ENCODE data around the gene IP6K2.
A peak's percentile ranks its signal among the peaks of the same experiment; 100 is the strongest.

IP6K2 gene

DNA sequence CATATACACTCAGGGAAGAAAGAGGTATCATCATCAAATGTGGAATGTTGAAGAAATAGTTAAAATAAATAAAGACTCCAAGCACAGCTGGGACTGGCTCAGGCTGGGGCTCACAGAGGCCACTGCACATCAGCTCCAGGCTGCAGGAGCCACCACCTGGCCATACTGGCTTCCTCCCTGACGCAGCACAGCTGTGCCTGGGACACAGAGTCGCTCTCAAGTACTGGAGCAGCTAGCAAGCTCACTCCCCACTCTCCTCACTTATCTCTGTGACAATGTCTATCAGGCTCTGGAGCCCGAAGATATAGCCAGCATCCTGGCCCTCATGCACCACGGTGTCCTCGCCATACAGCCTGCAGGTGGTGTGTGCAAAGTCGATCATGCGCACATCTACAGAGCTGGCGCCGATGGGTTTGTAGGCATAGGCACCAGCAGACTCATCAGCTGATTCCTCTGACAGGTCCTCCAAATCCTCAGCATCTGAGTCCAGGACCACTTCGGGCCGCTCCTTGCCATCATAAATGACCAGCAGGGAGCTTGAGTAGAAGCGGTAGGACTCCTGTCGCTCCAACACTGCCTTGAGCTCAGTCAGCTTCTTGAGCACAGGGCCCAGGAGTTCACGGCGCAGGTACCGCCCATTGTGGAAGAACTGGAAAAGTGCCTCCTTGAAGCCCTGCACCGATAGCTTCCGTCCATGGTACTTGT is 28.8 kb downstream of the IP6K2 start:
- DNase-seq = no peak

- no peak for DNase-seq
Observed at GRCh38 chr3:48687220-48687678, 29.8 kb downstream of the IP6K2 start.

- DNase-seq = no peak
Observed at GRCh38 chr3:48686538-48687219, 30.3 kb downstream of the IP6K2 start.

DNA sequence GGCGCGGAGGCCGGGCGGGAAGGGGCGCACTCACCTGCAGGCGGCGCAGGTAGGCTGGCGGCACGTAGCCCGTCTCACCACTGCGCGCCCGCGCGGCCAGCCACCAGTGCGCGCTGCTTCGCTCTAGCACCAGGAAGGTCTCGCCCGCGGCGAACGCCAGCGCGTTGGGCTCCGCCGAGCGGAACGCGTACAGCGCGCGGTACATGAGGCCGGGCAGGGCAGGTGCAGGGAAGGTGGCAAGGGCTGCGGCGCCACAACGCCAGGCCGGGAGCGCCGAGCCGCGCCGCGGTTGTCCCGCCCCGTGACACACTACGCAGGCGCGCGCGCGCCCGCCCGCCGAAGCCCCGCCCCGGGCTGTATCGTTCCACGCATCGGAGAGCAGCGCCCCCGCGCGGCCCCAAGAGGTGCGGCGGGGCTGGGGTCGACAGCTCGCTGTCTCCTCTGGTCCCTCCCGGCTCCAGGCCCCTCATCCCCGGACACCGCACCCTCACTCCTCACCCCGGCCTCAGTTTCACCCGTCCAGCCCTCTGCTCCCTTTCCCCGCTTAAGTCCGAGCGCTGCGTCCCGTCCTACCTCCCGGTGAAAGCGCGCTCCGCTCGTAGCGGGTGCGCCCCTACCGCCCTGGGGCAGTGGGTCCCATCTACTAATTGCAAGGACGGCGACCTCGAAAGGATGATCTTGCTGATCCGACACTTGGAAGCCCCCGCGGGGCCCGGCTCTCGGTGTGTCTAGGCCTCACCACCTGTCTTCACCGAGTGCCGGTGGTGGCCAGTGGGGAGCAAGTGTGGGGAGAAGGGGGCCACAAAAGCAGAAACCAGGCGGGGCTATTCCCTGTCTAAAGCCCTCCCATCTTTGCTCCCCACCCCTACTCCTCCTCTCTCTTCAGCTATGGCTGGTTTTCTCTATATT is 31.2 kb downstream of the IP6K2 start, which contains the start of gene NCKIPSD:
TSS of gene NCKIPSD (minus strand) at position 313 of the 909 bp plus-strand sequence. CDS start at position 205, 108 bp downstream.
- DNase-seq = peak; percentile 90

DNA sequence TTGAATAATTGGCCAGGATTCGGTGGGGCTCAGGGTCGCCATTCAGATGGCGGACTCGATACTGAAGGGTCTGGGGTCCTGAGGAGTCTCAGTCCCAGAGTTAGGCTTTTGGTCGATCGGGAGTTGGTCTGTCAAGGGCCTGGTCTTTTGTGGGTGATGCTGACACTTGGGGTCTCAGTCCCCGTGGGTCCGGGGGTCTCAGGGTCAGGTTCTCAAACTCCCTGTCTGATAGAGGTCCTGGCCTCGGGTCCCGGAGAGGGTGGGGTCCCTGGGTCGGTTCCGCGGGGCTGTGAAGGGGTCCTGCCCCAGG is 31.8 kb downstream of the IP6K2 start:
- no peak for DNase-seq

- no peak for DNase-seq
Observed at GRCh38 chr3:48684480-48685143, 32.4 kb downstream of the IP6K2 start.

DNA sequence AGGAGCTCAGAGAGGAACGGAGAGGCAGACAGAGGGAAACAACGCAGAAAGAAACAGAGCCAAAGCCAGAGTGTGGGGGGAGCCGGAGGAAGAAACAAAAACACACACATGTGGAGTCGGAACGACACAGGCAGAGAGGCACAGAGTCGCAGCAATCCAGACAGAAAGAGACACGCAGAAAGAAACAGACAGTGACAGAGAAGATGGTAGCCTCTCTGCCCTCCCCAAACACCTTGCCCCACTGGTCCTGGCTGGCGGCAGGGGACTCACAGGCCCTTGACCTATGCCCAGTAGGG is 33.0 kb downstream of the IP6K2 start:
- DNase-seq = no peak

GRCh38 chr3:48682786-48683185 is 34.2 kb downstream of the IP6K2 start:
- DNase-seq = no peak

DNA sequence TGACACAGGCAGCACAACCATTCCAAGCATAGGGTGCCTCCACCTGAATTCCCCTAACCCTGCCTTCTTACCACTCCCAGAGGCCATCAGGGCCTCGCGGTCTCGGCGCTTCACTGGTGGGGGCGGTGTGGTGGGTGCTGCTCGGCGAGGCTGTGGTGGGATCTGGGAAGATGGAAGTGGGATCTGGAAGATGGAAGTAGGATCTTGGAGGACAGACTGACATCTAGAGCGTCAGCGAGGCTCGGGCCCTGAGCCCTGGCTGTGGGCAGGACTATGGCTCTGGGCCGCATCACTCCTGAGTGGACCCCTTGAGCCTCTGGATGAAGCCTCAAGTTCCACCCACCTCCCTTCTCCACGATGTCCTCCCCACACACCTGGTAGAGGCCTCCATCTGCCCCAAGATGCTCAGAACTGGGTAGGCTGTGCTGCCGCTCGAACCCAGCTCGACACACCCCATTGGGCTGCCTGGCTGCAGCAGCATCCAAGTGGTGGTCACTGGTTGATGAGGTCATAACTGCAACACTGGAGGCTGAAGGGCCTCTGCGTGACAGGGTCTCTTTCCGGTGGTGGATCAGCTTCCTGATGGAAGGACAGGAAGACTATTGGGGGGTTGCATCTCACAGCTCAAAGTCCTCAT is 34.9 kb downstream of the IP6K2 start:
- DNase-seq = no peak

DNA sequence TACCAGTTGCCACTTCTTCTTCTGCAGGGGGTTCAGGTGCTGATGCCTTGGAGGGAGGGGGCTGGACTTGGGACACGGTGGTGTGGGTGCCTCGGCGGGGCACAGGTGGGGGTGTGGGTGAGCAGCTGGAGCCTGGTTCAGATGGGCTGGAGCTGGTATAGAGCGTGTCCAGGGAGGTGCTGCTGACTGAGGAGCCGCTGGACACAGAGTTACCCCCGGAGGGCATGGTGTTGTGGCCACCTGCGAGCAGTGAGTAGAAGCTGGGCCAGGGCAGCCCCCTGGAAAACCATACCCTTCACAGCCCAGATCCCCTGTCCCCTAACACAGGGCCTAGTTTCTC is 35.5 kb downstream of the IP6K2 start:
- DNase-seq = no peak

GRCh38 chr3:48680811-48681540 is 36.0 kb downstream of the IP6K2 start:
- no peak for DNase-seq

DNA sequence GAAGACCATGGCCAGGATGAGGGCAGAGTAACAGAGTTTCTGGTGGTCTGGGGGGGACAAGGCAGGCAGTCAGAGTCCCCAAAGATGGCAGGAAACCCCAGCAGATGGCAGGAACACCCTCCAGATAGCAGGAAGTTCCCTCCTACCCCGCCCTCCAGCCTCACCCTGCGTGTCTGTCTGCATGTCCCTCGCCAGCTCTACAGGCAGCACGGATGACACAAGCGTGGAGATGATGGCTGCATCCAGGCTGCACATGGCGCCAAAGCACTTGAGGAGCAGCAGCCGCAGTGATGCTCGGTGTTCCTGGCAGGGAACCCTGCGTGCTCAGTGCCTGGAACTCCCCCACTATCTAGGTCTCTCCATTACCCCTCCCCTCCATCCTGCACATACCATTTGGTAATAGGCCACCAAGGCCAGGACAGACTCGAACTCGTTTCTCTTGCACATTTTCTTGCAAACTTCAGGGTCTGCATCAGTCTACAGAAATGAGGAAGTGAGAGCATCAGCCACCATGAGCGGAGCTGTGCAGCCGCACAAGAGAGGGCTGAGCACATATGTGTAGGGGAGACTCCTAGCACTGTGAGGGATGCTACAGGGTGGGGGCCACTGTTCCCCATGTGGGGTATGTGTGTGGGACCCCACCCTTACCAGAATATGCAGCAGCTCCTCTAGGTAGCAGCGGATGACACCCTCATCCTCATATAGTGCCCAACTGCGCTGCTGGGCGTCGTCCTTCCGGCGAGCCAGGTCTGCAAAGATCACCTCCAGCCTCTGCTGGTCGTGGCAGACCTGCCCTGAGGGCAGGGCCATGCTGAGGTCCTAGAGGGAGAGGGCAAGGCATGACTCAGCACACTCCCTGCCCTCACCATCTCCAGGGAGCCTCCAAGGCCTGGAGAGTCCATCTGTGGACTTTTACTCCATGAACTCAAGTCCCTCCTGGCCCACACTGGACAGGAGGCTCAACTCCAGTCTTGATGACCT is 37.3 kb downstream of the IP6K2 start:
- no peak for DNase-seq

- DNase-seq = no peak
Observed at GRCh38 chr3:48678566-48679380, 38.2 kb downstream of the IP6K2 start.

DNA sequence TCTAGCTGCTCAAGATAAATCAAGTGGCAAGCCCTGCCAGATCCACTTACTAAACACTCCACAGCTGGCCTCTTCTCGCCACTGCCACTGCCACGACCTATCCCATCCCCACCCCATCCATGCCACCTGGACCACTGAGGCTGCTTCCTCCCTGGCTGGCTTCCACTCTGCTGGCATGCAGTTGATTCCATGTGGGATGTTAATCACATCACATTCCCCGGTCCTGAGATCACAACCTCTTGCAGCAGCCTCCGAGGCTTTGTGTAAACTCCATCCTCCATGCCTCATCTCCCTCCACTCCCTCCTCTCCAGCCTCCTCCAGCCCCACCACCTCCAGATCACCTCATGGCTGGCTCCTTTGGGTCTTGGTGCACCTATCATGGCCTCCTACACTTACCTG is 39.0 kb downstream of the IP6K2 start:
- DNase-seq = no peak

GRCh38 chr3:48674505-48674904 is 42.5 kb downstream of the IP6K2 start:
- no peak for DNase-seq

DNA sequence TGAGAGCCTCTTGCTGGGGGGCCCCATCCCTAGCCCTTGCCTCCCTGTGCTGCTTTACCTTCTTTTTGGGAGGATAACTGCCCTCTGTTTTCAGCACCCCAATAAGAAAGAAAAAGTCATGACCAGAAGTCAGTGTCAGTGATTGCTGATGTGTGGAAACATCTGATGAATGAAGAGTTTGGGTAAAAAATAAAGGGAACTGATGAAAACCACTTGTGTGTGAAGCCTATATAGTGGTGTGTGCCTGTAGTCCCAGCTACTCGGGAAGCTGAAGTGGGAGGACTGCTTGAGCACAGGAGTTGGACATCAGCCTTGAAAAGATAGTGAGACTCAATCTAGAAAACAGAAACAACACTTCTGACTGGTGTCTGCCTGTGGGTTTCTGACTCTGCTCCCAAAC is 44.5 kb downstream of the IP6K2 start:
- DNase-seq = no peak

- no peak for DNase-seq
Observed at GRCh38 chr3:48664929-48665328, 52.1 kb downstream of the IP6K2 start.

GRCh38 chr3:48664313-48664644 is 52.7 kb downstream of the IP6K2 start:
- no peak for DNase-seq

GRCh38 chr3:48663489-48664312 is 53.3 kb downstream of the IP6K2 start:
- DNase-seq = peak; percentile 92

Data from left hindlimb (tissue), 1 donor.